ENCODE measurements around the gene ERC1.

Gene ERC1

DNA sequence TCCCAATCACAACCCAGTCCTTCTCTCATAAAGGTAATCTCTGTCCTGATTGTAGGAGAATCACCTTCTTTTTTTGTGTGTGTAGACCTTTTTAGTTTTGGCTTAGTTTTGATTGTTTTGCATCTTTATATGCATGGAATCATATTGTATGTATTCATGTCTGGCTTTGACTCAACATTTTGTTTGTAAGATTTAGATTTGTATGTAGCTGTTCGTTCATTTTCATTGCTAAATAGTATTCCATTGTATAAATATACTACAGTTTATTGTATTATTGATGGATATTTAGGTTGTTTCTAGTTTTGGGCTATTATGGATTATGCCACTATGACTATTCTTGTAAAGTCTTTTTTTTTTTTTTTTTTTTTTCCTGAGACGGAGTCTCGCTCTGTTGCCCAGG lies 10.5 kb downstream of the ERC1 start:
- Histone ChIP-seq H3F3A (ENCODE audit: insufficient read depth, low read length) (peaks cover 26% of the 10 kb centered on the region), H3K9me2 (replicated peaks; ENCODE audit: insufficient read depth, low read length) (no peaks in the 10 kb centered on the region), H3K4me2 (ENCODE audit: low read depth, low read length) (no peak overlapping the region), H3K4me3 (ENCODE audit: low read length) (no peak overlapping the region), H3K27me3 (replicated peaks; ENCODE audit: insufficient read depth, low read length) (no peaks in the 10 kb centered on the region), H3K4me1 (ENCODE audit: low read length) (peaks cover 30% of the 10 kb centered on the region), H3K27ac (ENCODE audit: low read length) (no peak overlapping the region), H3K36me3 (replicated peaks; ENCODE audit: insufficient read depth, low read length) (no peaks in the 10 kb centered on the region), H3K9ac (ENCODE audit: low read length) (no peak overlapping the region), H4K20me1 (ENCODE audit: insufficient read depth, low read length) (no peaks in the 10 kb centered on the region), H3K79me2 (ENCODE audit: low read length) (peaks cover 81% of the 10 kb centered on the region), H3K9me3 (replicated peaks; ENCODE audit: insufficient read depth, low read length) (no peaks in the 10 kb centered on the region), H2AFZ (ENCODE audit: low read length) (no peak overlapping the region)
- TF ChIP-seq, protein P1, sequence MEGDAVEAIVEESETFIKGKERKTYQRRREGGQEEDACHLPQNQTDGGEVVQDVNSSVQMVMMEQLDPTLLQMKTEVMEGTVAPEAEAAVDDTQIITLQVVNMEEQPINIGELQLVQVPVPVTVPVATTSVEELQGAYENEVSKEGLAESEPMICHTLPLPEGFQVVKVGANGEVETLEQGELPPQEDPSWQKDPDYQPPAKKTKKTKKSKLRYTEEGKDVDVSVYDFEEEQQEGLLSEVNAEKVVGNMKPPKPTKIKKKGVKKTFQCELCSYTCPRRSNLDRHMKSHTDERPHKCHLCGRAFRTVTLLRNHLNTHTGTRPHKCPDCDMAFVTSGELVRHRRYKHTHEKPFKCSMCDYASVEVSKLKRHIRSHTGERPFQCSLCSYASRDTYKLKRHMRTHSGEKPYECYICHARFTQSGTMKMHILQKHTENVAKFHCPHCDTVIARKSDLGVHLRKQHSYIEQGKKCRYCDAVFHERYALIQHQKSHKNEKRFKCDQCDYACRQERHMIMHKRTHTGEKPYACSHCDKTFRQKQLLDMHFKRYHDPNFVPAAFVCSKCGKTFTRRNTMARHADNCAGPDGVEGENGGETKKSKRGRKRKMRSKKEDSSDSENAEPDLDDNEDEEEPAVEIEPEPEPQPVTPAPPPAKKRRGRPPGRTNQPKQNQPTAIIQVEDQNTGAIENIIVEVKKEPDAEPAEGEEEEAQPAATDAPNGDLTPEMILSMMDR (IDR thresholded peaks at IDR 0.05; ENCODE audit: low read length): no peak
- no peak for TF ChIP-seq EZH2phosphoT487 (IDR thresholded peaks at IDR 0.05; ENCODE audit: low read length)
- no peak for TF ChIP-seq EZH2 (optimal IDR thresholded peaks at IDR 0.05; ENCODE audit: low read depth, low read length)
- DNase-seq: no peak

DNA sequence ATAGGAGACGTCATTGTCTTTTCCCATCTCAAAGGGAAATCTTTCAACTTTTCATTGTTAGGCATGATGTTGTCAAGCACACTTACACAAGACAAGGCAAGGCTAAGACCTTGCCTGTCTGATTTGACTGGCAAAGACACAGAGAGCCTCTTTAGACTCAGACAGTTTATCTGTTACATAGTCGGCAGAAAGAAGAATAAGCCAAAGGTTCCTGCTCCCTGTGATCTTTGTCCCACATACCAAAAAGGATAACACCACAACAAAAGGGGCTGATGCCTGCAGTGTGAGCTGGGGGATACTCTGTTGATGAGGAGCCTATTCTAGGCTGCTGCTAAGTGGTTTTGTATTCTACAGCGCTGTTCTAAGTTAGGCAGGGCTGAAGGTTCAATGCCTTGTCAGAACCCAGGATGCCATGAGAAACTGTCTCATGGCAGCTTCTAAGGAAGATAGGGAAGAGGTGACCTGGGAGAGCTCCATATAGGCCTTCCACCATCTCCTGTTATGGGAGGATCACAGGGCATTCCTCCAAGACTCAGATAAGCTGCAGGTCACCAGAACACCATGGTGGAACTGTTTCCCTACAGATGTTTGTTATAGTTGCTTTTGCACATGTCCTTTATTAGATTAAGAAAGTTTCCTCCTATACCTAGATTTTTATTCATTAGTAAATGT lies 12.7 kb downstream of the ERC1 start:
- no peak for DNase-seq
- no peaks in the 10 kb centered on the region for H3K9me2 ChIP-seq (replicated peaks; ENCODE audit: insufficient read depth, low read length)
- H3K4me1 ChIP-seq (ENCODE audit: low read length): peaks cover 10% of the 10 kb centered on the region
- no peak overlapping the region for H3K27ac ChIP-seq (ENCODE audit: low read length)
- H3F3A ChIP-seq (ENCODE audit: insufficient read depth, low read length): peaks cover 6% of the 10 kb centered on the region; the same call in 1 of the 2 replicates
- no peaks in the 10 kb centered on the region for H3K36me3 ChIP-seq (replicated peaks; ENCODE audit: insufficient read depth, low read length)
- no peak overlapping the region for H3K4me2 ChIP-seq (ENCODE audit: low read depth, low read length)
- no peaks in the 10 kb centered on the region for H4K20me1 ChIP-seq (ENCODE audit: insufficient read depth, low read length)
- TF ChIP-seq, protein P1 (IDR thresholded peaks at IDR 0.05; ENCODE audit: low read length): no peak
- TF ChIP-seq EZH2 (optimal IDR thresholded peaks at IDR 0.05; ENCODE audit: low read depth, low read length) (no peak), EZH2phosphoT487 (IDR thresholded peaks at IDR 0.05; ENCODE audit: low read length) (no peak)
- no peaks in the 10 kb centered on the region for H3K9me3 ChIP-seq (replicated peaks; ENCODE audit: insufficient read depth, low read length)
- no peak overlapping the region for H3K4me3 ChIP-seq (ENCODE audit: low read length)
- no peak overlapping the region for H2AFZ ChIP-seq (ENCODE audit: low read length)
- H3K79me2 ChIP-seq (ENCODE audit: low read length): peaks cover 88% of the 10 kb centered on the region
- no peaks in the 10 kb centered on the region for H3K27me3 ChIP-seq (replicated peaks; ENCODE audit: insufficient read depth, low read length)
- H3K9ac ChIP-seq (ENCODE audit: low read length): no peak overlapping the region

DNA sequence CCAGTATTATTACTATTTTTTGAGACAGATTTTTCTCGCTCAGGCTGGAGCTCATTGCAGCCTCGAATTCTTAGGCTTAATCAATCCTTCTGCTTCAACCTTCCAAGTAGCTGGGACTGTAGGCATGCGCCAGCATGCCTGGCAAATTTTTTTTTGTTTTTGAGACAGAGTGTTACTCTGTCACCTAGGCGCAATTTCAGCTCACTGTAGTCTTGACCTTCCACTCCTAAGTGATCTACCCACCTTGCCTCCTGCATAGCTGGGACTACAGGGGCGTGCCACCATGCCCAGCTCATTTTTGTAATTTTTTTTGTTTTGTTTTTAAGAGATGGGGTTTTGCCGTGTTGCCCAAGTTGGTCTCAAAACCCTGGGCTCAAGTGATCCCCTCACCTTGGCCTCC lies 15.2 kb downstream of the ERC1 start:
- Histone ChIP-seq H3F3A (ENCODE audit: insufficient read depth, low read length) (no peaks in the 10 kb centered on the region), H3K79me2 (ENCODE audit: low read length) (peaks cover 74% of the 10 kb centered on the region)
- TF ChIP-seq EZH2 (optimal IDR thresholded peaks at IDR 0.05; ENCODE audit: low read depth, low read length) (no peak), EZH2phosphoT487 (IDR thresholded peaks at IDR 0.05; ENCODE audit: low read length) (no peak)
- TF ChIP-seq, protein P1 (IDR thresholded peaks at IDR 0.05; ENCODE audit: low read length): no peak

More for the DNA sequence above, 15.2 kb downstream of the ERC1 start:
- no peaks in the 10 kb centered on the region for H3K36me3 ChIP-seq (replicated peaks; ENCODE audit: insufficient read depth, low read length)
- no peaks in the 10 kb centered on the region for H3K27me3 ChIP-seq (replicated peaks; ENCODE audit: insufficient read depth, low read length)
- H3K4me1 ChIP-seq (ENCODE audit: low read length): no peaks in the 10 kb centered on the region
- H3K4me3 ChIP-seq (ENCODE audit: low read length): no peak overlapping the region
- no peak for DNase-seq
- no peaks in the 10 kb centered on the region for H3K9me2 ChIP-seq (replicated peaks; ENCODE audit: insufficient read depth, low read length)
- H2AFZ ChIP-seq (ENCODE audit: low read length): no peak overlapping the region
- no peak overlapping the region for H3K27ac ChIP-seq (ENCODE audit: low read length)
- H3K4me2 ChIP-seq (ENCODE audit: low read depth, low read length): no peak overlapping the region
- H3K9me3 ChIP-seq (replicated peaks; ENCODE audit: insufficient read depth, low read length): no peaks in the 10 kb centered on the region
- H3K9ac ChIP-seq (ENCODE audit: low read length): no peak overlapping the region
- no peaks in the 10 kb centered on the region for H4K20me1 ChIP-seq (ENCODE audit: insufficient read depth, low read length)

Data from MM.1S (cell line).